Heart left ventricle (tissue), 16 donors: ENCODE results near the gene PAXX. TPM values are rescaled to one million over a fixed set of nuclear protein-coding genes. Genes with fewer than 3 reads are reported as not detected.

Experiments
- ATAC-seq, 4 donors: fragments of 200-7000 bp; cut with Tn5 transposase; one replicate each; pipeline ENCODE4 v1.9.1; 2020 to 2022; ENCODE audit warnings: moderate library complexity in 4 of 4, mild to moderate bottlenecking in 3 of 4, moderate number of reproducible peaks in 1 of 4
- DNase-seq, 5 donors: peaks; one replicate each; pipeline ENCODE4 v3.0.0-alpha.2; 2020
- H3K27ac ChIP-seq, 12 donors: fragments of 200-600 bp; sonication (generic) in 4 of 12; one replicate each; pipeline versions ENCODE4 v1.5.0 to v1.8.0; 2016 to 2022; ENCODE audit warnings: mild to moderate bottlenecking in 2 of 12
- H3K27me3 ChIP-seq, 9 donors: fragments of 200-600 bp; sonication (generic) in 2 of 9; one replicate each; pipeline versions ENCODE4 v1.5.1 to v1.8.0; 2016 to 2022; ENCODE audit warnings: mild to moderate bottlenecking in 3 of 9
- H3K36me3 ChIP-seq, 9 donors: fragments of 200-600 bp; sonication (generic) in 2 of 9; one replicate each; pipeline versions ENCODE4 v1.5.0 to v1.8.0; 2018 to 2022; ENCODE audit warnings: mild to moderate bottlenecking in 2 of 9
- H3K4me1 ChIP-seq, 12 donors: fragments of 200-600 bp; sonication (generic) in 4 of 12; one replicate each; pipeline versions ENCODE4 v1.5.0 to v1.8.0; 2016 to 2022; ENCODE audit warnings: mild to moderate bottlenecking in 3 of 12
- H3K4me3 ChIP-seq, 12 donors: fragments of 200-600 bp; sonication (generic) in 4 of 12; one replicate each; pipeline versions ENCODE4 v1.5.0 to v1.8.0; 2017 to 2022; ENCODE audit warnings: mild to moderate bottlenecking in 9 of 12, moderate library complexity in 4 of 12
- H3K9me3 ChIP-seq, 12 donors: fragments of 200-600 bp; sonication (generic) in 4 of 12; one replicate each; pipeline versions ENCODE4 v1.5.0 to v1.8.0; 2016 to 2022; ENCODE audit warnings: mild to moderate bottlenecking in 1 of 12
- CTCF ChIP-seq, 12 donors: fragments of 200-600 bp; sonication (generic) in 4 of 12; IDR thresholded peaks; one replicate each; pipeline versions ENCODE4 v1.5.0 to v1.8.0; 2018 to 2022; ENCODE audit warnings: antibody characterized with exemption in 12 of 12, mild to moderate bottlenecking in 5 of 12
- POLR2A ChIP-seq, 2 donors: fragments of 450-650 bp; IDR thresholded peaks; one replicate each; pipeline ENCODE4 v1.6.1; 2017; ENCODE audit warnings: antibody characterized with exemption in 2 of 2, mild to moderate bottlenecking in 2 of 2, moderate library complexity in 2 of 2
- WGBS, 4 donors: extraction: QIAGEN DNeasy Blood & Tissue Kit in 2 of 4; methylation state at CpG; one replicate each; pipeline versions ENCODE4 v1.1.5 to v1.1.7; 2013 to 2018; 5-methylcytosine and 5-hydroxymethylcytosine counted together
- intact Hi-C, 10 donors: fragments of 100-400 bp; cut with DNase I; formaldehyde crosslinking; loops; one replicate each; pipeline versions ENCODE4 v1.11.1 to v1.14.2; 2022
- polyA plus RNA-seq, 2 donors: library from polyadenylated mRNA; stranded (reverse); fragments of 200-250 nt; gene quantifications; one replicate each; pipeline ENCODE4 v1.2.3, GENCODE V29; 2013
- total RNA-seq, 9 donors: library from RNA; depleted of rRNA in 2 of 9; stranded (reverse); fragments of >200 nt in 2 of 9; fragmentation: NEBNext Ultra II Directional in 3 of 9; extraction: Animal tissue kit (Norgen Biotek cat#: 25700) in 3 of 9; gene quantifications; one replicate each; pipeline versions ENCODE4 v1.1.0 to v1.2.4, GENCODE V29; 2016 to 2023
- donor health status: ischemic (EF 13 %, LVEDD 7.1; RV severe dilation, severe dysfunction).
- donor health status: healthy with polysubstance abuse.
- donor health status: DM: no; HTN: yes; CAD: no.
- donor health status: DM: no; HTN: no; CAD: no.
- donor health status: ischemic (EF 25% LVEDD 6.9; RV normal size, moderate dysfunction).
- donor health status: ischemic (EF 25% LVEDD 5.7; RV mildly dilated, moderate dysfunction).
- donor health status: healthy.
- donor health status: DM: yes; HTN: yes; CAD: no.
- donor health status: ischemic (EF 35%, LVEDD 5.7; RV mildly dilated, moderate dysfunction).
- donor health status: nonischemic (EF 11% LVEDD 7.7; RV severe dilation, severe dysfunction).
- donor health status: DM: yes; HTN: yes; CAD: no.
- donor health status: PGD.
- donor health status: ischemic (EF 29% LVEDD 5.4; RV normal size, mild dysfunction).
- donor health status: nonischemic (EF 23%, LVEDD 6.1; RV moderate dilation, normal function).

The PAXX gene
- total and polyA plus RNA-seq, 11 donors = 15.0 to 57.3 (median 20.9) TPM

DNA sequence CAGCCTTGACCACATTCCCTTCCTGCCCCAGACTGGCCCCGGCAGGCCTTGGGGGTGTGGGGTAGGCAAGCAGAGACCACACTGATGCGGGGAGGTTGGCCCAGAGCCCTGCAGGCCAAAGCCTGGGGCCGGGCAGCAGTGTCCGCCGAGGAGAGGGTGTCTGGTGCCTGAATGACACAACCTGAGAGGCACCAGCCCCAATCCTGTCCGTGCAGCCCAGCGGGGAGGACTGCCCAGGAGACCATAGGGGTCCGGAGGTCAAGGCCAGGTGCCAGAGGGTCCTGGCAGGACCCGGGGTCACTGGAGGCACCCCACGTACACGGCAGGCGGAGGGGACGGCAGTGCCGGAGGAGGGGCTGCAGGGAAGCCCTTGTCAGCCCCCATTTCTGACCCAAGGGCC lies 20.5 kb upstream of the PAXX start:
- DNase-seq = no peak
- TF ChIP-seq CTCF (IDR thresholded peaks at IDR 0.05) (no peak), POLR2A (IDR thresholded peaks at IDR 0.05) (no peak)
- no peak overlapping the region for H3K27ac ChIP-seq
- no peak for ATAC-seq
- no peaks in the 10 kb centered on the region for H3K36me3 ChIP-seq
- 86 to 92% (median 88%) methylated on average over 9 to 14 of the region's 14 CpGs for WGBS, 4 donors
- H3K27me3 ChIP-seq = no peaks in the 10 kb centered on the region
- intact Hi-C loops = loop anchor here in 1 of 10 donors (1.0 kb wide), 1 partner anchor 15 kb away; no protein-coding TSS in a partner anchor
- peaks cover 6 to 52% (median 24%) of the 10 kb centered on the region in 12 donors for H3K4me1 ChIP-seq
- H3K4me3 ChIP-seq = no peak overlapping the region
- no peaks in the 10 kb centered on the region for H3K9me3 ChIP-seq

- Histone ChIP-seq H3K9me3 (no peaks in the 10 kb centered on the region), H3K27ac (no peak overlapping the region), H3K27me3 (peaks cover 0 to under 1% (median 0%) of the 10 kb centered on the region in 9 donors), H3K4me3 (no peak overlapping the region), H3K36me3 (no peaks in the 10 kb centered on the region), H3K4me1 (peaks cover 10 to 57% (median 30%) of the 10 kb centered on the region in 12 donors)
- 80 to 89% (median 87%) methylated on average over 9 to 11 of the region's 11 CpGs for WGBS, 4 donors
- DNase-seq (no peak), ATAC-seq (no peak)
- no peak for TF ChIP-seq CTCF (IDR thresholded peaks at IDR 0.05)
- TF ChIP-seq POLR2A (IDR thresholded peaks at IDR 0.05) = no peak
- intact Hi-C loops = loop anchor here in 1 of 10 donors (1.0 kb wide), 1 partner anchor 16 kb away; no protein-coding TSS in a partner anchor
Observed at GRCh38 chr9:136972335-136972734, 19.9 kb upstream of the PAXX start.

GRCh38 chr9:136972743-136973142 lies 19.5 kb upstream of the PAXX start:
- H3K4me1 ChIP-seq = peaks cover 10 to 62% (median 33%) of the 10 kb centered on the region in 12 donors
- intact Hi-C loops = loop anchor here in 1 of 10 donors (1.0 kb wide), 1 partner anchor 16 kb away; no protein-coding TSS in a partner anchor
- H3K4me3 ChIP-seq = no peak overlapping the region
- no peak overlapping the region for H3K27ac ChIP-seq
- H3K36me3 ChIP-seq = no peaks in the 10 kb centered on the region
- peaks cover 0 to 5% (median 0%) of the 10 kb centered on the region in 9 donors for H3K27me3 ChIP-seq
- TF ChIP-seq CTCF (IDR thresholded peaks at IDR 0.05) (no peak), POLR2A (IDR thresholded peaks at IDR 0.05) (no peak)
- ATAC-seq (no peak), DNase-seq (no peak)
- 39 to 62% (median 53%) methylated on average over 9 to 13 of the region's 13 CpGs for WGBS, 4 donors
- no peaks in the 10 kb centered on the region for H3K9me3 ChIP-seq

DNA sequence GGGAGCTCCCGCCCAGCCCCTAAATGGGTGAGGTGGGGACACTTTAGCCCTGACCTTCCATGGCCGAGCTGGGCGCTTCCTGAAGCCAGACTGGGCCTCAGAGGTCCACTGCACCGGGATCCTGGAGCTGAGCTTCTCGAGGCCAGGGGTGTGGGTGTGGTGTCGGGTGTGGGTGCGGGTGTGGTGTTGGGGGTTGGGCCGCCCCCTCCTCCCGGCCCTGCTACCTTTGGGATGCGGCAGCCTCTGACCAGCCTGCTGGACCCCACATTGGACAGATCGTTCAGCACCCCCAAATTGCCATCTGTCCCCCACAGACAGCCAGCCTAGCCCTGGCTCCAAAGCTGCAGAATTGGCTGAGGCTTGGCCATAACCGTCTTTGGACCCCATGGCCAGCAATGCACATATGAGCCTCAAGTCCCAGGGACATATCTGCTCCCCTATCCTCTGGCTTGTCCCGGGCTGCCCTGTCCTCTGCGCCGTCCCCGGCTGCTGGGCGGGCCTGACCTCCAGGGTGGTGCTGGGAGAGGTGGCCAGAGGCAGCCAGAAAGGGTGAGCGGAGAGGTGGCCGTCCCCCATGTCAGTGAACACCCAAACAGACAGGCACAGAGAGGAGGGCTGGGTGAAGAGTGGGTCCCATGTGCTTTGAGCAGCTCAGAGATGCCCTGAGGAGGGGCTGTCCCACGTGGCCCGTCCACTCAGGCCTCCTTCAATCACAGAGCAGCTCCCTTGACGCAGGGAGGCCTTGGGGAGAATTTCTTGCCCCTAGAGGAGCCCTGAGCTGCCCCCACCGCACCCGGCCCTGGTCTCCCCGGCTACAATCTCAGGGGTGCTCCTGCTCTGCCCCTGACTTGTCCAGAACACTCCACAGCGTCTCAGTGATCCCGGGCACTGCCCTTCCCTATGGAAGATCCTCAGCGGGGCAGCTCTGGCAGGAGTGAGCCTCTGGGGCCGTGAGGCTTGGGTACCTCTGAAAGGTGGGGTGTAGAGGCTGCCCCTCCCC lies 18.3 kb upstream of the PAXX start:
- Histone ChIP-seq H3K9me3 (no peaks in the 10 kb centered on the region), H3K27me3 (peaks cover 0 to 9% (median 0%) of the 10 kb centered on the region in 9 donors), H3K27ac (peak overlapping the region in 9 of 12 donors; percentile 13 to 98 (median 88)), H3K4me1 (peaks cover 10 to 60% (median 36%) of the 10 kb centered on the region in 12 donors), H3K4me3 (no peak overlapping the region), H3K36me3 (no peaks in the 10 kb centered on the region)
- no peak for TF ChIP-seq CTCF (IDR thresholded peaks at IDR 0.05)
- TF ChIP-seq POLR2A (IDR thresholded peaks at IDR 0.05) = no peak
- DNase-seq = no peak
- WGBS, 4 donors = 89 to 94% (median 93%) methylated on average over 22 to 29 of the region's 29 CpGs
- no peak for ATAC-seq
- intact Hi-C loops = loop anchor here in 2 of 10 donors (2.0 kb wide), 2 partner anchors 21 to 23 kb away; partner anchors contain the start of gene LCN12 (in 1 of the 2)
